Esophagus squamous epithelium (tissue), 5 donors: ENCODE results near the gene HYCC1. TPM values are rescaled to one million over a fixed set of nuclear protein-coding genes. Genes with fewer than 3 reads are reported as not detected.

Source experiments
- DNase-seq: peaks from one replicate; lab custom pipeline; 2025; lab: John Stamatoyannopoulos, UW
- H3K27ac ChIP-seq, 4 donors: fragments of 200-600 bp; sonication (generic); one replicate each; pipeline ENCODE4 v1.5.1; 2016 to 2019; ENCODE audit warnings: mild to moderate bottlenecking in 1 of 4
- H3K27me3 ChIP-seq, 4 donors: fragments of 200-600 bp; sonication (generic); 1 replicate in 3 of 4; 2 replicates in 1 of 4; pipeline versions ENCODE4 v1.5.1 to v1.6.0; 2017 to 2021; ENCODE audit warnings: antibody characterized with exemption in 1 of 4
- H3K36me3 ChIP-seq, 3 donors: fragments of 200-600 bp; sonication (generic); one replicate each; pipeline ENCODE4 v1.5.1; 2016 to 2019
- H3K4me1 ChIP-seq, 3 donors: fragments of 200-600 bp; sonication (generic); one replicate each; pipeline ENCODE4 v1.5.1; 2017 to 2019
- H3K4me3 ChIP-seq, 4 donors: fragments of 200-600 bp; sonication (generic); 1 replicate in 3 of 4; 2 replicates in 1 of 4; pipeline ENCODE4 v1.5.1; 2016 to 2019; ENCODE audit warnings: mild to moderate bottlenecking in 2 of 4, moderate library complexity in 1 of 4
- H3K9me3 ChIP-seq, 3 donors: fragments of 200-600 bp; sonication (generic); one replicate each; pipeline ENCODE4 v1.5.1; 2016 to 2019
- CTCF ChIP-seq, 6 experiments: fragments of 450-650 bp in 4 of 6; fragments of 200-600 bp in 2 of 6; sonication (generic) in 2 of 6; IDR thresholded peaks; one replicate each; pipeline ENCODE4 v1.5.1; 2016 to 2019; ENCODE audit warnings: antibody characterized with exemption in 6 of 6, mild to moderate bottlenecking in 4 of 6, moderate library complexity in 4 of 6
- POLR2A ChIP-seq, 4 donors: fragments of 450-650 bp; IDR thresholded peaks; one replicate each; pipeline ENCODE4 v1.6.1; 2017; ENCODE audit warnings: antibody characterized with exemption in 4 of 4, mild to moderate bottlenecking in 4 of 4, moderate library complexity in 3 of 4
- WGBS, 2 donors: methylation state at CpG; one replicate each; pipeline ENCODE4 v1.1.5; 2018; 5-methylcytosine and 5-hydroxymethylcytosine counted together
- intact Hi-C: fragments of 100-400 bp; cut with DNase I; formaldehyde crosslinking; loops from one replicate; pipeline ENCODE4 v1.15.0; 2022
- total RNA-seq, 4 donors: library from RNA; depleted of rRNA; stranded (reverse); fragments of >200 nt; gene quantifications; one replicate each; pipeline ENCODE4 v1.1.0, GENCODE V29; 2016
- donor health status: DM: yes; HTN: yes; CAD: no.

Gene HYCC1
- total RNA-seq, 4 donors from 2014 or later = 19.8 to 51.2 (median 34.1) TPM

GRCh38 chr7:23001610-23002009 is 12.3 kb downstream of the HYCC1 start:
- H3K36me3 ChIP-seq = no peaks in the 10 kb centered on the region
- intact Hi-C loops = no loop called here
- H3K27me3 ChIP-seq = no peaks in the 10 kb centered on the region
- no peak for DNase-seq
- peaks cover 0 to 21% (median 9%) of the 10 kb centered on the region in 3 donors for H3K4me1 ChIP-seq
- no peaks in the 10 kb centered on the region for H3K9me3 ChIP-seq
- H3K27ac ChIP-seq = no peak overlapping the region
- no peak for TF ChIP-seq CTCF (IDR thresholded peaks at IDR 0.05)
- TF ChIP-seq POLR2A (IDR thresholded peaks at IDR 0.05) = no peak
- 47 to 67% methylated on average over 1 of the region's 1 CpG for WGBS, 2 donors
- no peak overlapping the region for H3K4me3 ChIP-seq

GRCh38 chr7:23000597-23001360 is 13.2 kb downstream of the HYCC1 start:
- H3K27ac ChIP-seq = no peak overlapping the region
- intact Hi-C loops = no loop called here
- H3K4me1 ChIP-seq = peaks cover 0 to 21% (median 9%) of the 10 kb centered on the region in 3 donors
- H3K4me3 ChIP-seq = no peak overlapping the region
- no peaks in the 10 kb centered on the region for H3K36me3 ChIP-seq
- 88 to 90% methylated on average over 4 of the region's 4 CpGs for WGBS, 2 donors
- TF ChIP-seq POLR2A (IDR thresholded peaks at IDR 0.05) (no peak), CTCF (IDR thresholded peaks at IDR 0.05) (no peak)
- H3K27me3 ChIP-seq = no peaks in the 10 kb centered on the region
- no peak for DNase-seq
- H3K9me3 ChIP-seq = no peaks in the 10 kb centered on the region

GRCh38 chr7:22998519-22998896 is 15.4 kb downstream of the HYCC1 start:
- H3K27ac ChIP-seq = no peak overlapping the region

GRCh38 chr7:22997871-22998518 is 15.9 kb downstream of the HYCC1 start:
- DNase-seq = no peak
- intact Hi-C loops = no loop called here

More at GRCh38 chr7:22998519-22998896, 15.4 kb downstream of the HYCC1 start:
- H3K36me3 ChIP-seq = no peaks in the 10 kb centered on the region
- H3K9me3 ChIP-seq = no peaks in the 10 kb centered on the region
- TF ChIP-seq CTCF (IDR thresholded peaks at IDR 0.05) (no peak), POLR2A (IDR thresholded peaks at IDR 0.05) (no peak)
- no peak for DNase-seq
- peaks cover 0 to 9% (median 9%) of the 10 kb centered on the region in 3 donors for H3K4me1 ChIP-seq
- no peaks in the 10 kb centered on the region for H3K27me3 ChIP-seq
- WGBS, 2 donors = 73 to 83% methylated on average over 2 of the region's 2 CpGs
- intact Hi-C loops = no loop called here
- H3K4me3 ChIP-seq = no peak overlapping the region

GRCh38 chr7:22996470-22996869 is 17.5 kb downstream of the HYCC1 start:
- intact Hi-C loops = no loop called here
- Histone ChIP-seq H3K36me3 (no peaks in the 10 kb centered on the region), H3K9me3 (no peaks in the 10 kb centered on the region), H3K4me1 (peaks cover 0 to 7% (median 6%) of the 10 kb centered on the region in 3 donors), H3K27me3 (no peaks in the 10 kb centered on the region), H3K4me3 (no peak overlapping the region), H3K27ac (no peak overlapping the region)
- DNase-seq = no peak
- 11 to 12% methylated on average over 1 of the region's 1 CpG for WGBS, 2 donors
- TF ChIP-seq CTCF (IDR thresholded peaks at IDR 0.05) = no peak
- TF ChIP-seq POLR2A (IDR thresholded peaks at IDR 0.05) = no peak

More at GRCh38 chr7:22997871-22998518, 15.9 kb downstream of the HYCC1 start:
- Histone ChIP-seq H3K36me3 (no peaks in the 10 kb centered on the region), H3K27me3 (no peaks in the 10 kb centered on the region), H3K4me1 (peaks cover 0 to 9% (median 7%) of the 10 kb centered on the region in 3 donors), H3K9me3 (no peaks in the 10 kb centered on the region), H3K4me3 (no peak overlapping the region), H3K27ac (no peak overlapping the region)
- 81 to 87% methylated on average over 2 of the region's 2 CpGs for WGBS, 2 donors
- TF ChIP-seq POLR2A (IDR thresholded peaks at IDR 0.05) = no peak
